H1 (cell line): ENCODE results near the gene GJC2. TPM values are rescaled to one million over a fixed set of nuclear protein-coding genes. Genes with fewer than 3 reads are reported as not detected.

Experiments
- CHD2 ChIP-seq: IDR thresholded peaks from 2 replicates; pipeline ENCODE4 v1.6.1; 2012; ENCODE audit warnings: low read length, improper control_type of control experiment
- GTF2F1 ChIP-seq: IDR thresholded peaks from 2 replicates; pipeline ENCODE4 v1.6.1; 2012; ENCODE audit warnings: low read depth, low read length, improper control_type of control experiment, borderline replicate concordance
- KDM4A ChIP-seq: IDR thresholded peaks from one replicate; pipeline ENCODE4 v1.7.1; 2012; ENCODE audit warnings: low read depth, mild to moderate bottlenecking, moderate library complexity, low read length, inconsistent platforms; ENCODE audit not compliant: severe bottlenecking
- SRF ChIP-seq: IDR thresholded peaks from 2 replicates; pipeline ENCODE4 v1.6.1; 2011; ENCODE audit warnings: mild to moderate bottlenecking, low read depth, low read length, moderate library complexity
- polyA plus RNA-seq, 7 experiments: library from polyadenylated mRNA; depleted of rRNA in 3 of 7; stranded (reverse) in 5 of 7; unstranded in 2 of 7; fragments of >200 nt in 5 of 7; fragments of 200-250 nt in 2 of 7; gene quantifications; 1 replicate in 5 of 7; 2 replicates in 1 of 7; 4 replicates in 1 of 7; pipeline versions ENCODE4 v1.2.1 to v1.2.3, GENCODE V29; 2011 to 2013; ENCODE audit warnings: missing spikeins in 2 of 7, mixed read lengths in 2 of 7
- total RNA-seq: library from RNA; stranded (reverse); fragmentation: NEBNext Ultra II Directional; extraction: Animal tissue kit (Norgen Biotek cat#: 25700); gene quantifications from 2 replicates; pipeline ENCODE4 v1.2.1, GENCODE V29; 2021
- TF ChIP-seq, protein P1 (sequence below): fragments of 300-600 bp; sonication (generic); IDR thresholded peaks from 2 replicates; pipeline ENCODE4 v1.7.1; 2012; ENCODE audit warnings: low read length, moderate library complexity, mild to moderate bottlenecking, inconsistent platforms; ENCODE audit not compliant: insufficient replicate concordance

The GJC2 gene
- total and polyA plus RNA-seq, 2 of the 8 experiments (the other 6 are each of a cell fraction or from before 2014, with no cell fraction given), result 0.17 to 0.54 TPM

DNA sequence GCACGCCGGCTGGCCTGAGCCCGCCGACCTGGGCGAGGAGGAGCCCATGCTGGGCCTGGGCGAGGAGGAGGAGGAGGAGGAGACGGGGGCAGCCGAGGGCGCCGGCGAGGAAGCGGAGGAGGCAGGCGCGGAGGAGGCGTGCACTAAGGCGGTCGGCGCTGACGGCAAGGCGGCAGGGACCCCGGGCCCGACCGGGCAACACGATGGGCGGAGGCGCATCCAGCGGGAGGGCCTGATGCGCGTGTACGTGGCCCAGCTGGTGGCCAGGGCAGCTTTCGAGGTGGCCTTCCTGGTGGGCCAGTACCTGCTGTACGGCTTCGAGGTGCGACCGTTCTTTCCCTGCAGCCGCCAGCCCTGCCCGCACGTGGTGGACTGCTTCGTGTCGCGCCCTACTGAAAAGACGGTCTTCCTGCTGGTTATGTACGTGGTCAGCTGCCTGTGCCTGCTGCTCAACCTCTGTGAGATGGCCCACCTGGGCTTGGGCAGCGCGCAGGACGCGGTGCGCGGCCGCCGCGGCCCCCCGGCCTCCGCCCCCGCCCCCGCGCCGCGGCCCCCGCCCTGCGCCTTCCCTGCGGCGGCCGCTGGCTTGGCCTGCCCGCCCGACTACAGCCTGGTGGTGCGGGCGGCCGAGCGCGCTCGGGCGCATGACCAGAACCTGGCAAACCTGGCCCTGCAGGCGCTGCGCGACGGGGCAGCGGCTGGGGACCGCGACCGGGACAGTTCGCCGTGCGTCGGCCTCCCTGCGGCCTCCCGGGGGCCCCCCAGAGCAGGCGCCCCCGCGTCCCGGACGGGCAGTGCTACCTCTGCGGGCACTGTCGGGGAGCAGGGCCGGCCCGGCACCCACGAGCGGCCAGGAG is 8.6 kb downstream of the GJC2 start (continued):
- no peak for TF ChIP-seq KDM4A
- TF ChIP-seq GTF2F1, result no peak
- TF ChIP-seq CHD2, result no peak
- TF ChIP-seq, protein P1, sequence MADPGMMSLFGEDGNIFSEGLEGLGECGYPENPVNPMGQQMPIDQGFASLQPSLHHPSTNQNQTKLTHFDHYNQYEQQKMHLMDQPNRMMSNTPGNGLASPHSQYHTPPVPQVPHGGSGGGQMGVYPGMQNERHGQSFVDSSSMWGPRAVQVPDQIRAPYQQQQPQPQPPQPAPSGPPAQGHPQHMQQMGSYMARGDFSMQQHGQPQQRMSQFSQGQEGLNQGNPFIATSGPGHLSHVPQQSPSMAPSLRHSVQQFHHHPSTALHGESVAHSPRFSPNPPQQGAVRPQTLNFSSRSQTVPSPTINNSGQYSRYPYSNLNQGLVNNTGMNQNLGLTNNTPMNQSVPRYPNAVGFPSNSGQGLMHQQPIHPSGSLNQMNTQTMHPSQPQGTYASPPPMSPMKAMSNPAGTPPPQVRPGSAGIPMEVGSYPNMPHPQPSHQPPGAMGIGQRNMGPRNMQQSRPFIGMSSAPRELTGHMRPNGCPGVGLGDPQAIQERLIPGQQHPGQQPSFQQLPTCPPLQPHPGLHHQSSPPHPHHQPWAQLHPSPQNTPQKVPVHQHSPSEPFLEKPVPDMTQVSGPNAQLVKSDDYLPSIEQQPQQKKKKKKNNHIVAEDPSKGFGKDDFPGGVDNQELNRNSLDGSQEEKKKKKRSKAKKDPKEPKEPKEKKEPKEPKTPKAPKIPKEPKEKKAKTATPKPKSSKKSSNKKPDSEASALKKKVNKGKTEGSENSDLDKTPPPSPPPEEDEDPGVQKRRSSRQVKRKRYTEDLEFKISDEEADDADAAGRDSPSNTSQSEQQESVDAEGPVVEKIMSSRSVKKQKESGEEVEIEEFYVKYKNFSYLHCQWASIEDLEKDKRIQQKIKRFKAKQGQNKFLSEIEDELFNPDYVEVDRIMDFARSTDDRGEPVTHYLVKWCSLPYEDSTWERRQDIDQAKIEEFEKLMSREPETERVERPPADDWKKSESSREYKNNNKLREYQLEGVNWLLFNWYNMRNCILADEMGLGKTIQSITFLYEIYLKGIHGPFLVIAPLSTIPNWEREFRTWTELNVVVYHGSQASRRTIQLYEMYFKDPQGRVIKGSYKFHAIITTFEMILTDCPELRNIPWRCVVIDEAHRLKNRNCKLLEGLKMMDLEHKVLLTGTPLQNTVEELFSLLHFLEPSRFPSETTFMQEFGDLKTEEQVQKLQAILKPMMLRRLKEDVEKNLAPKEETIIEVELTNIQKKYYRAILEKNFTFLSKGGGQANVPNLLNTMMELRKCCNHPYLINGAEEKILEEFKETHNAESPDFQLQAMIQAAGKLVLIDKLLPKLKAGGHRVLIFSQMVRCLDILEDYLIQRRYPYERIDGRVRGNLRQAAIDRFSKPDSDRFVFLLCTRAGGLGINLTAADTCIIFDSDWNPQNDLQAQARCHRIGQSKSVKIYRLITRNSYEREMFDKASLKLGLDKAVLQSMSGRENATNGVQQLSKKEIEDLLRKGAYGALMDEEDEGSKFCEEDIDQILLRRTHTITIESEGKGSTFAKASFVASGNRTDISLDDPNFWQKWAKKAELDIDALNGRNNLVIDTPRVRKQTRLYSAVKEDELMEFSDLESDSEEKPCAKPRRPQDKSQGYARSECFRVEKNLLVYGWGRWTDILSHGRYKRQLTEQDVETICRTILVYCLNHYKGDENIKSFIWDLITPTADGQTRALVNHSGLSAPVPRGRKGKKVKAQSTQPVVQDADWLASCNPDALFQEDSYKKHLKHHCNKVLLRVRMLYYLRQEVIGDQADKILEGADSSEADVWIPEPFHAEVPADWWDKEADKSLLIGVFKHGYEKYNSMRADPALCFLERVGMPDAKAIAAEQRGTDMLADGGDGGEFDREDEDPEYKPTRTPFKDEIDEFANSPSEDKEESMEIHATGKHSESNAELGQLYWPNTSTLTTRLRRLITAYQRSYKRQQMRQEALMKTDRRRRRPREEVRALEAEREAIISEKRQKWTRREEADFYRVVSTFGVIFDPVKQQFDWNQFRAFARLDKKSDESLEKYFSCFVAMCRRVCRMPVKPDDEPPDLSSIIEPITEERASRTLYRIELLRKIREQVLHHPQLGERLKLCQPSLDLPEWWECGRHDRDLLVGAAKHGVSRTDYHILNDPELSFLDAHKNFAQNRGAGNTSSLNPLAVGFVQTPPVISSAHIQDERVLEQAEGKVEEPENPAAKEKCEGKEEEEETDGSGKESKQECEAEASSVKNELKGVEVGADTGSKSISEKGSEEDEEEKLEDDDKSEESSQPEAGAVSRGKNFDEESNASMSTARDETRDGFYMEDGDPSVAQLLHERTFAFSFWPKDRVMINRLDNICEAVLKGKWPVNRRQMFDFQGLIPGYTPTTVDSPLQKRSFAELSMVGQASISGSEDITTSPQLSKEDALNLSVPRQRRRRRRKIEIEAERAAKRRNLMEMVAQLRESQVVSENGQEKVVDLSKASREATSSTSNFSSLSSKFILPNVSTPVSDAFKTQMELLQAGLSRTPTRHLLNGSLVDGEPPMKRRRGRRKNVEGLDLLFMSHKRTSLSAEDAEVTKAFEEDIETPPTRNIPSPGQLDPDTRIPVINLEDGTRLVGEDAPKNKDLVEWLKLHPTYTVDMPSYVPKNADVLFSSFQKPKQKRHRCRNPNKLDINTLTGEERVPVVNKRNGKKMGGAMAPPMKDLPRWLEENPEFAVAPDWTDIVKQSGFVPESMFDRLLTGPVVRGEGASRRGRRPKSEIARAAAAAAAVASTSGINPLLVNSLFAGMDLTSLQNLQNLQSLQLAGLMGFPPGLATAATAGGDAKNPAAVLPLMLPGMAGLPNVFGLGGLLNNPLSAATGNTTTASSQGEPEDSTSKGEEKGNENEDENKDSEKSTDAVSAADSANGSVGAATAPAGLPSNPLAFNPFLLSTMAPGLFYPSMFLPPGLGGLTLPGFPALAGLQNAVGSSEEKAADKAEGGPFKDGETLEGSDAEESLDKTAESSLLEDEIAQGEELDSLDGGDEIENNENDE, result no peak
- no peak for TF ChIP-seq SRF
